DMS79 (cell line): ENCODE results near the gene FMO1.
A peak's percentile ranks its signal among the peaks of the same experiment; 100 is the strongest.
"Not testable (repeated sequence)": the region's sequence is repeated elsewhere in the genome, so short reads cannot be mapped to it uniquely, and the experiment has no call there.

Experiments used
- DNase-seq: peaks from one replicate; lab custom pipeline; 2025; lab: John Stamatoyannopoulos, UW

FMO1 gene

GRCh38 chr1:171248302-171248701 lies at the start of gene FMO1:
TSS of gene FMO1 (plus strand) at chr1:171248494. CDS start at chr1:171258088, 9,594 bp downstream.
- no peak for DNase-seq

GRCh38 chr1:171204296-171204695 lies 44.0 kb upstream of the FMO1 start:
- DNase-seq = no peak

- DNase-seq = no peak
Measured at GRCh38 chr1:171206204-171206977, 41.9 kb upstream of the FMO1 start.

GRCh38 chr1:171206978-171207355 lies 41.3 kb upstream of the FMO1 start:
- no peak for DNase-seq

GRCh38 chr1:171207377-171207776 lies 40.9 kb upstream of the FMO1 start:
- DNase-seq = no peak

- DNase-seq = no peak
Measured at GRCh38 chr1:171210355-171210754, 37.9 kb upstream of the FMO1 start.

- DNase-seq = no peak
Measured at GRCh38 chr1:171212607-171213351, 35.5 kb upstream of the FMO1 start.

GRCh38 chr1:171213559-171214454 lies 34.5 kb upstream of the FMO1 start:
- no peak for DNase-seq

- no peak for DNase-seq
Measured at GRCh38 chr1:171217658-171218443, 30.4 kb upstream of the FMO1 start.

- DNase-seq = no peak
Measured at GRCh38 chr1:171218661-171219060, 29.6 kb upstream of the FMO1 start.

GRCh38 chr1:171219346-171220080 lies 28.8 kb upstream of the FMO1 start:
- no peak for DNase-seq

- DNase-seq = no peak
Measured at GRCh38 chr1:171220081-171220420, 28.2 kb upstream of the FMO1 start.

- no peak for DNase-seq
Measured at GRCh38 chr1:171220581-171221054, 27.7 kb upstream of the FMO1 start.

- DNase-seq = no peak
Measured at GRCh38 chr1:171221665-171222591, 26.4 kb upstream of the FMO1 start.

- DNase-seq = no peak
Measured at GRCh38 chr1:171222936-171223335, 25.4 kb upstream of the FMO1 start.

- DNase-seq = not testable (repeated sequence)
Measured at GRCh38 chr1:171224257-171224656, 24.0 kb upstream of the FMO1 start.

- DNase-seq = peak; percentile 58
Measured at GRCh38 chr1:171226747-171227370, 21.4 kb upstream of the FMO1 start.

GRCh38 chr1:171231326-171231725 lies 17.0 kb upstream of the FMO1 start:
- no peak for DNase-seq

- no peak for DNase-seq
Measured at GRCh38 chr1:171233183-171233582, 15.1 kb upstream of the FMO1 start.
